ENCODE data around the gene IPCEF1.

The IPCEF1 gene

GRCh38 chr6:154289818-154290508 lies 66.6 kb downstream of the IPCEF1 start:
- DNase-seq, result no peak

- DNase-seq, result no peak
Observed at GRCh38 chr6:154285826-154286225, 70.8 kb downstream of the IPCEF1 start.

- no peak for DNase-seq
Observed at GRCh38 chr6:154284313-154284853, 72.2 kb downstream of the IPCEF1 start.

- DNase-seq, result no peak
Observed at GRCh38 chr6:154280521-154280920, 76.1 kb downstream of the IPCEF1 start.

- DNase-seq, result no peak
Observed at GRCh38 chr6:154277629-154278017, 79.0 kb downstream of the IPCEF1 start.

GRCh38 chr6:154276810-154277628 lies 79.6 kb downstream of the IPCEF1 start:
- no peak for DNase-seq

- DNase-seq, result no peak
Observed at GRCh38 chr6:154274168-154274567, 82.4 kb downstream of the IPCEF1 start.

- no peak for DNase-seq
Observed at GRCh38 chr6:154268486-154268885, 88.1 kb downstream of the IPCEF1 start.

- no peak for DNase-seq
Observed at GRCh38 chr6:154267508-154268106, 89.0 kb downstream of the IPCEF1 start.

GRCh38 chr6:154266560-154267099 lies 90.0 kb downstream of the IPCEF1 start:
- no peak for DNase-seq

GRCh38 chr6:154261688-154262397 lies 94.8 kb downstream of the IPCEF1 start:
- no peak for DNase-seq

- DNase-seq, result no peak
Observed at GRCh38 chr6:154258064-154258757, 98.4 kb downstream of the IPCEF1 start.

- peak; percentile 19 for DNase-seq
Observed at GRCh38 chr6:154257067-154257466, 99.5 kb downstream of the IPCEF1 start.

GRCh38 chr6:154252678-154253077 lies 103.9 kb downstream of the IPCEF1 start:
- no peak for DNase-seq

GRCh38 chr6:154251116-154251515 lies 105.5 kb downstream of the IPCEF1 start:
- DNase-seq, result no peak

- DNase-seq, result no peak
Observed at GRCh38 chr6:154249499-154250298, 106.9 kb downstream of the IPCEF1 start.

GRCh38 chr6:154247119-154247861 lies 109.3 kb downstream of the IPCEF1 start:
- DNase-seq, result no peak

- no peak for DNase-seq
Observed at GRCh38 chr6:154246723-154247118, 109.9 kb downstream of the IPCEF1 start.

- no peak for DNase-seq
Observed at GRCh38 chr6:154245506-154245905, 111.1 kb downstream of the IPCEF1 start.

Data from CD4-positive, alpha-beta T cell treated with Interferon gamma for 1 hour (primary cell).